ENCODE measurements around the gene QKI.

DNA sequence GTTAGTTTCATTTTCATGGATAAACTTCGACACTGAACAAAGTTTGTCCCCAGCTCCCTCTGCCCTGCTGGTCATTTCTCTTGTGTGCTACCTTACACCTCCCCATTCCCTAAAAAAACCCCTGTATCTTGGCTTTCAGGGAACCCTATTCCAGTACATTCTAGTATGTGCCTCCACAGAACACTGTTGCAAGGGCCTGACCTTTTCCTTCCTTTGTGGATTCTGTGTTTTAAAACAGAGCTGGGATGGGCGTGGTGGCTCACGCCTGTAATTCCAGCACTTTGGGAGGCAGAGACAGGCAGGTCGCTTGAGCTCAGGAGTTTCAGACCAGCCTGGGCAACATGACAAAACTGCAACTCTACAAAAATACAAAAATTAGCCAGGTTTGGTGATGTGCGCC is 20.6 kb upstream of the QKI start:
- TF ChIP-seq GATA2 (IDR thresholded peaks at IDR 0.05; ENCODE audit: low read depth, low read length) = no peak
- TF ChIP-seq GATA3 (IDR thresholded peaks at IDR 0.05; ENCODE audit: low read depth, low read length) = no peak

All from SH-SY5Y (cell line).